HepG2 (cell line): Measurements from ENCODE around the gene PMFBP1. TPM values are rescaled to one million over a fixed set of nuclear protein-coding genes. Genes with fewer than 3 reads are reported as not detected.

Experiments used
- AHR ChIP-seq: IDR thresholded peaks from 2 replicates; pipeline ENCODE4 v1.6.1; 2018; ENCODE audit warnings: missing genetic modification reagents, missing compliant biosample characterization
- BRD4 ChIP-seq: sonication (generic); formaldehyde crosslinking; IDR thresholded peaks from 2 replicates; pipeline ENCODE4 v1.4.0; 2020; ENCODE audit warnings: missing genetic modification reagents
- ELF3 ChIP-seq: IDR thresholded peaks from 2 replicates; pipeline ENCODE4 v1.6.1; 2016; ENCODE audit warnings: missing genetic modification reagents, missing compliant biosample characterization
- FOXA1 ChIP-seq, 2 experiments: fragments of 450-650 bp in 1 of 2; sonication (generic) in 1 of 2; formaldehyde crosslinking in 1 of 2; IDR thresholded peaks; 2 replicates each; pipeline versions ENCODE4 v1.4.0 to v1.6.1; 2016 to 2020; ENCODE audit warnings: missing genetic modification reagents in 1 of 2
- GTF3A ChIP-seq: sonication (generic); formaldehyde crosslinking; conservative IDR thresholded peaks from 2 replicates; pipeline ENCODE4 v1.4.0; 2020; ENCODE audit warnings: mild to moderate bottlenecking, missing genetic modification reagents
- HDAC1 ChIP-seq: sonication (generic); formaldehyde crosslinking; IDR thresholded peaks from 2 replicates; pipeline ENCODE4 v1.5.1; 2020; ENCODE audit warnings: mild to moderate bottlenecking, missing genetic modification reagents
- HES4 ChIP-seq: sonication (generic); formaldehyde crosslinking; IDR thresholded peaks from 2 replicates; pipeline ENCODE4 v1.9.0; 2021; ENCODE audit warnings: mild to moderate bottlenecking, missing genetic modification reagents, borderline replicate concordance
- JUNB ChIP-seq: sonication (generic); formaldehyde crosslinking; IDR thresholded peaks from 2 replicates; pipeline ENCODE4 v1.8.0; 2022; ENCODE audit warnings: missing genetic modification reagents, mild to moderate bottlenecking, borderline replicate concordance
- KLF6 ChIP-seq: IDR thresholded peaks from 2 replicates; pipeline ENCODE4 v1.8.0; 2016; ENCODE audit warnings: missing biosample characterization, missing genetic modification reagents
- KLF9 ChIP-seq: IDR thresholded peaks from 2 replicates; pipeline ENCODE4 v1.6.1; 2016; ENCODE audit warnings: low read depth
- MED8 ChIP-seq: sonication (generic); formaldehyde crosslinking; IDR thresholded peaks from 2 replicates; pipeline ENCODE4 v1.8.1; 2023; ENCODE audit warnings: mild to moderate bottlenecking, missing genetic modification reagents; ENCODE audit not compliant: insufficient replicate concordance
- NCOA5 ChIP-seq: sonication (generic); formaldehyde crosslinking; IDR thresholded peaks from 2 replicates; pipeline ENCODE4 v1.4.0; 2020; ENCODE audit warnings: missing genetic modification reagents
- PITX1 ChIP-seq: sonication (generic); formaldehyde crosslinking; IDR thresholded peaks from 2 replicates; pipeline ENCODE4 v1.5.1; 2020; ENCODE audit warnings: mild to moderate bottlenecking, missing genetic modification reagents
- RBFOX2 ChIP-seq: fragments of 200-400 bp; formaldehyde crosslinking; IDR thresholded peaks from 2 replicates; pipeline ENCODE4 v1.6.1; 2017; ENCODE audit warnings: low read depth, mild to moderate bottlenecking, low read length
- TARDBP ChIP-seq: sonication (generic); formaldehyde crosslinking; IDR thresholded peaks from 2 replicates; pipeline ENCODE4 v1.8.0; 2022; ENCODE audit warnings: mild to moderate bottlenecking, missing genetic modification reagents
- TBX3 ChIP-seq: fragments of 450-650 bp; IDR thresholded peaks from 2 replicates; pipeline ENCODE4 v1.6.1; 2017; ENCODE audit warnings: antibody characterized with exemption, mild to moderate bottlenecking, inconsistent platforms, borderline replicate concordance
- THYN1 ChIP-seq: sonication (generic); formaldehyde crosslinking; IDR thresholded peaks from 2 replicates; pipeline ENCODE4 v1.8.1; 2023; ENCODE audit warnings: low read depth, mild to moderate bottlenecking, moderate library complexity, missing genetic modification reagents, borderline replicate concordance
- ZFP62 ChIP-seq: sonication (generic); formaldehyde crosslinking; IDR thresholded peaks from 2 replicates; pipeline ENCODE4 v1.4.0; 2020; ENCODE audit warnings: missing genetic modification reagents
- ZIK1 ChIP-seq: sonication (generic); formaldehyde crosslinking; IDR thresholded peaks from 2 replicates; pipeline ENCODE4 v1.5.0; 2020; ENCODE audit warnings: mild to moderate bottlenecking, low read depth, missing genetic modification reagents, borderline replicate concordance
- ZNF20 ChIP-seq: sonication (generic); formaldehyde crosslinking; IDR thresholded peaks from 2 replicates; pipeline ENCODE4 v1.4.0; 2020; ENCODE audit warnings: mild to moderate bottlenecking, moderate library complexity, missing genetic modification reagents
- ZNF350 ChIP-seq: sonication (generic); formaldehyde crosslinking; IDR thresholded peaks from 2 replicates; pipeline ENCODE4 v1.4.0; 2020; ENCODE audit warnings: mild to moderate bottlenecking, low read depth, missing genetic modification reagents, borderline replicate concordance
- ZNF510 ChIP-seq: sonication (generic); formaldehyde crosslinking; IDR thresholded peaks from 2 replicates; pipeline ENCODE4 v1.4.0; 2020; ENCODE audit warnings: low read depth, mild to moderate bottlenecking, missing genetic modification reagents
- ZNF749 ChIP-seq: sonication (generic); formaldehyde crosslinking; IDR thresholded peaks from 2 replicates; pipeline ENCODE4 v1.8.0; 2022; ENCODE audit warnings: mild to moderate bottlenecking, missing genetic modification reagents, moderate library complexity, borderline replicate concordance
- ZNF891 ChIP-seq: sonication (generic); formaldehyde crosslinking; IDR thresholded peaks from 2 replicates; pipeline ENCODE4 v1.5.0; 2020; ENCODE audit warnings: mild to moderate bottlenecking, missing genetic modification reagents
- polyA plus RNA-seq, 8 experiments: library from polyadenylated mRNA; depleted of rRNA in 3 of 8; stranded (reverse) in 7 of 8; unstranded in 1 of 8; fragments of >200 nt; fragmentation: Illumina TruSeq in 4 of 8; extraction: Trizol in 4 of 8; gene quantifications; 2 replicates each; pipeline versions ENCODE4 v1.2.1 to v1.2.3, GENCODE V29; 2011 to 2016; ENCODE audit warnings: low read depth in 4 of 8, missing spikeins in 1 of 8, mixed read lengths in 1 of 8; ENCODE audit not compliant: insufficient read depth in 1 of 8
- total RNA-seq, 5 experiments: library from RNA; depleted of rRNA; stranded (reverse); fragments of >200 nt; fragmentation: Illumina TruSeq; extraction: Trizol; gene quantifications; 2 replicates each; pipeline ENCODE4 v1.2.3, GENCODE V29; 2016; ENCODE audit warnings: low read depth in 1 of 5
- TF ChIP-seq, protein P1 (sequence below): IDR thresholded peaks from 2 replicates; pipeline ENCODE4 v1.6.1; 2012; ENCODE audit warnings: low read depth, low read length, improper control_type of control experiment
- TF ChIP-seq, protein P2 (sequence below): sonication (generic); formaldehyde crosslinking; IDR thresholded peaks from 2 replicates; pipeline ENCODE4 v1.5.0; 2020; ENCODE audit warnings: missing genetic modification reagents
- TF ChIP-seq, protein P3 (sequence below): sonication (generic); formaldehyde crosslinking; IDR thresholded peaks from 2 replicates; pipeline ENCODE4 v1.4.0; 2020; ENCODE audit warnings: missing genetic modification reagents

Gene PMFBP1
- total and polyA plus RNA-seq, 2 of the 13 experiments (the other 11 are each of a cell fraction or from before 2014, with no cell fraction given), result 1.9 to 3.8 TPM

DNA sequence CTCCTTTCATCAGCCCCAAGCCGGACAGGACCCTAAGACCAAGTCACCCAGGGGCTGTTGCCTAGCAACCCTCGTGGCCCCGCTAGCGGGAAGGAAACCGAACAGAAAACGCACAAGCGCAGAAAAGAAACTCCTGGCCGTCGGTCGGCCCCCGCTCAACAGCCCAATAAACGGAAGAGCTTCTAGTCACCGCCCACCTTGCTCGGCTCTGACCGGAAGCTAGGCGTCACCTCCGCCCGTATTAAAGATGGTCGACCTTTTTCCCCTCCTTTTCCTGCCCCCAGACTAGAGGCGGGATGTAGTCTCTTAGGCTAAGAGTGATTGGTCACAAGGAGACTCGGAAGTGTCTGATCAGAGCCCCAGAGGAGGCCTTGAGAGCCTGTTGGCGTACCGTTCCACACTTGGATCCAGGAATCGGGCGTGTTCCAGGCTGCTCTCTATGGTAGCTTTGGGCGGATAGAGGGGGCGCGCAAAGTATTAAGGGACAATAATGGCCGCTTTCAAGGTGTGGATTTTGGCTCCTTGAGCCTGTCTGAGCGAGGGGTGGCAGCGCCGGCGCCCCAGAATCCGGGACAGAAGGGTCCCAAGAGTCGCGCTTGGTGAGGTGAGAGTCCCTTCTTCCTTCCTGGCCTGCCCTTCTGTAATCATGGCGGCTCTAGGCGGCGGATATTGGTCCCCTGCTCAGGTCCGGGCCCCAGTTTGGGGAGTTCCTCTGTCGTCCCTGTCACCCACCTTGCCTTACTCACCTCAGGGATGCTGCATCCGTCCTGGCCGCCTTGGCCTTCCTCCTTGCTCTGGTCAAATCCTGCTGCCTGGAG lies 78.3 kb downstream of the PMFBP1 start, which contains the start of the genes DHX38 and TXNL4B (continued):
- no peak; the same call in 1 of the 2 replicates for TF ChIP-seq HES4 (CRISPR knock-in tag)
- no peak for TF ChIP-seq ZFP62
- TF ChIP-seq ZNF749 (CRISPR knock-in tag), result no peak; the same call in 1 of the 2 replicates
- TF ChIP-seq, protein P1, sequence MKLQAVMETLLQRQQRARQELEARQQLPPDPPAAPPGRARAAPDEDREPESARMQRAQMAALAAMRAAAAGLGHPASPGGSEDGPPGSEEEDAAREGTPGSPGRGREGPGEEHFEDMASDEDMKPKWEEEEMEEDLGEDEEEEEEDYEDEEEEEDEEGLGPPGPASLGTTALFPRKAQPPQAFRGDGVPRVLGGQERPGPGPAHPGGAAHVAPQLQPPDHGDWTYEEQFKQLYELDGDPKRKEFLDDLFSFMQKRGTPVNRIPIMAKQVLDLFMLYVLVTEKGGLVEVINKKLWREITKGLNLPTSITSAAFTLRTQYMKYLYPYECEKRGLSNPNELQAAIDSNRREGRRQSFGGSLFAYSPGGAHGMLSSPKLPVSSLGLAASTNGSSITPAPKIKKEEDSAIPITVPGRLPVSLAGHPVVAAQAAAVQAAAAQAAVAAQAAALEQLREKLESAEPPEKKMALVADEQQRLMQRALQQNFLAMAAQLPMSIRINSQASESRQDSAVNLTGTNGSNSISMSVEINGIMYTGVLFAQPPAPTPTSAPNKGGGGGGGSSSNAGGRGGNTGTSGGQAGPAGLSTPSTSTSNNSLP, result peak; percentile 42; the same call in 1 of the 2 replicates
- TF ChIP-seq ZNF350, result peak; percentile 86
- peak; percentile 34; the same call in 1 of the 2 replicates for TF ChIP-seq ZNF20 (CRISPR knock-in tag)
- TF ChIP-seq KLF9, result 0 out of 2 replicates have a peak, but pooled peaks have one; percentile 19
- TF ChIP-seq, protein P2, sequence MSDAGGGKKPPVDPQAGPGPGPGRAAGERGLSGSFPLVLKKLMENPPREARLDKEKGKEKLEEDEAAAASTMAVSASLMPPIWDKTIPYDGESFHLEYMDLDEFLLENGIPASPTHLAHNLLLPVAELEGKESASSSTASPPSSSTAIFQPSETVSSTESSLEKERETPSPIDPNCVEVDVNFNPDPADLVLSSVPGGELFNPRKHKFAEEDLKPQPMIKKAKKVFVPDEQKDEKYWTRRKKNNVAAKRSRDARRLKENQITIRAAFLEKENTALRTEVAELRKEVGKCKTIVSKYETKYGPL (CRISPR knock-in tag), result no peak
- no peak for TF ChIP-seq ZNF891 (CRISPR knock-in tag)
- TF ChIP-seq KLF6, result peak; percentile 71
- no peak for TF ChIP-seq JUNB
- TF ChIP-seq THYN1 (CRISPR knock-in tag), result no peak
- no peak for TF ChIP-seq ZIK1 (CRISPR knock-in tag)
- TF ChIP-seq HDAC1 (CRISPR knock-in tag), result peak; percentile 84; the same call in 1 of the 2 replicates
- TF ChIP-seq PITX1 (CRISPR knock-in tag), result peak; percentile 86
- no peak for TF ChIP-seq ZNF510 (CRISPR knock-in tag)
- TF ChIP-seq NCOA5 (CRISPR knock-in tag), result no peak
- TF ChIP-seq RBFOX2, result peak; percentile 67
- TF ChIP-seq TBX3, result peak; percentile 59; the same call in 1 of the 2 replicates
- 0 out of 2 replicates have a peak, but pooled peaks have one; percentile 2 for TF ChIP-seq GTF3A (CRISPR knock-in tag)
- peak; percentile 14 for TF ChIP-seq MED8 (CRISPR knock-in tag)
- no peak for TF ChIP-seq FOXA1 (IDR thresholded peaks at IDR 0.05)
- no peak for TF ChIP-seq FOXA1 (CRISPR knock-in tag; IDR thresholded peaks at IDR 0.05)
- TF ChIP-seq, protein P3, sequence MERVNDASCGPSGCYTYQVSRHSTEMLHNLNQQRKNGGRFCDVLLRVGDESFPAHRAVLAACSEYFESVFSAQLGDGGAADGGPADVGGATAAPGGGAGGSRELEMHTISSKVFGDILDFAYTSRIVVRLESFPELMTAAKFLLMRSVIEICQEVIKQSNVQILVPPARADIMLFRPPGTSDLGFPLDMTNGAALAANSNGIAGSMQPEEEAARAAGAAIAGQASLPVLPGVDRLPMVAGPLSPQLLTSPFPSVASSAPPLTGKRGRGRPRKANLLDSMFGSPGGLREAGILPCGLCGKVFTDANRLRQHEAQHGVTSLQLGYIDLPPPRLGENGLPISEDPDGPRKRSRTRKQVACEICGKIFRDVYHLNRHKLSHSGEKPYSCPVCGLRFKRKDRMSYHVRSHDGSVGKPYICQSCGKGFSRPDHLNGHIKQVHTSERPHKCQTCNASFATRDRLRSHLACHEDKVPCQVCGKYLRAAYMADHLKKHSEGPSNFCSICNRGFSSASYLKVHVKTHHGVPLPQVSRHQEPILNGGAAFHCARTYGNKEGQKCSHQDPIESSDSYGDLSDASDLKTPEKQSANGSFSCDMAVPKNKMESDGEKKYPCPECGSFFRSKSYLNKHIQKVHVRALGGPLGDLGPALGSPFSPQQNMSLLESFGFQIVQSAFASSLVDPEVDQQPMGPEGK, result peak; percentile 91
- peak; percentile 89 for TF ChIP-seq TARDBP (CRISPR knock-in tag)
- no peak; the same call in none of the 2 replicates for TF ChIP-seq AHR (CRISPR knock-in tag)
- TF ChIP-seq BRD4 (CRISPR knock-in tag), result peak; percentile 66
- peak; percentile 81 for TF ChIP-seq ELF3 (CRISPR knock-in tag)
